ENCODE measurements around the gene CACNG4. TPM values are rescaled to one million over a fixed set of nuclear protein-coding genes. Genes with fewer than 3 reads are reported as not detected.

Gene CACNG4
- total RNA-seq, 3 donors from 2014 or later: 0.07 to 0.47 (median 0.26) TPM

- intact Hi-C loops (cut with DNase I, micrococcal nuclease): no loop called here
- TF ChIP-seq, protein P1, sequence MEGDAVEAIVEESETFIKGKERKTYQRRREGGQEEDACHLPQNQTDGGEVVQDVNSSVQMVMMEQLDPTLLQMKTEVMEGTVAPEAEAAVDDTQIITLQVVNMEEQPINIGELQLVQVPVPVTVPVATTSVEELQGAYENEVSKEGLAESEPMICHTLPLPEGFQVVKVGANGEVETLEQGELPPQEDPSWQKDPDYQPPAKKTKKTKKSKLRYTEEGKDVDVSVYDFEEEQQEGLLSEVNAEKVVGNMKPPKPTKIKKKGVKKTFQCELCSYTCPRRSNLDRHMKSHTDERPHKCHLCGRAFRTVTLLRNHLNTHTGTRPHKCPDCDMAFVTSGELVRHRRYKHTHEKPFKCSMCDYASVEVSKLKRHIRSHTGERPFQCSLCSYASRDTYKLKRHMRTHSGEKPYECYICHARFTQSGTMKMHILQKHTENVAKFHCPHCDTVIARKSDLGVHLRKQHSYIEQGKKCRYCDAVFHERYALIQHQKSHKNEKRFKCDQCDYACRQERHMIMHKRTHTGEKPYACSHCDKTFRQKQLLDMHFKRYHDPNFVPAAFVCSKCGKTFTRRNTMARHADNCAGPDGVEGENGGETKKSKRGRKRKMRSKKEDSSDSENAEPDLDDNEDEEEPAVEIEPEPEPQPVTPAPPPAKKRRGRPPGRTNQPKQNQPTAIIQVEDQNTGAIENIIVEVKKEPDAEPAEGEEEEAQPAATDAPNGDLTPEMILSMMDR (IDR thresholded peaks at IDR 0.05): no peak
- no peaks in the 10 kb centered on the region for H3K36me3 ChIP-seq (ENCODE audit: low read depth)
- H3K4me3 ChIP-seq: no peak overlapping the region
- no peak for ATAC-seq
- peaks cover 18% of the 10 kb centered on the region for H3K9me3 ChIP-seq
- no peak for DNase-seq
- peaks cover 13% of the 10 kb centered on the region for H3K4me1 ChIP-seq (ENCODE audit: low read depth)
Measured at GRCh38 chr17:67051837-67052236, 87.3 kb downstream of the CACNG4 start.

GRCh38 chr17:67052720-67053437 lies 88.4 kb downstream of the CACNG4 start:
- TF ChIP-seq, protein P1 (IDR thresholded peaks at IDR 0.05): no peak
- ATAC-seq (peak; percentile 23), DNase-seq (peak in 2 of 3 donors; percentile 51 to 61)
- Histone ChIP-seq H3K4me1 (ENCODE audit: low read depth) (peaks cover 12% of the 10 kb centered on the region), H3K36me3 (ENCODE audit: low read depth) (no peaks in the 10 kb centered on the region), H3K4me3 (no peak overlapping the region), H3K9me3 (peaks cover 16% of the 10 kb centered on the region)
- intact Hi-C loops (cut with DNase I, micrococcal nuclease): no loop called here

GRCh38 chr17:67053438-67054000 lies 89.0 kb downstream of the CACNG4 start:
- Histone ChIP-seq H3K4me1 (ENCODE audit: low read depth) (peaks cover 12% of the 10 kb centered on the region), H3K4me3 (no peak overlapping the region), H3K9me3 (peaks cover 12% of the 10 kb centered on the region), H3K36me3 (ENCODE audit: low read depth) (no peaks in the 10 kb centered on the region)
- no peak for ATAC-seq
- intact Hi-C loops (cut with DNase I, micrococcal nuclease): no loop called here
- TF ChIP-seq, protein P1 (IDR thresholded peaks at IDR 0.05): no peak
- DNase-seq: no peak

DNA sequence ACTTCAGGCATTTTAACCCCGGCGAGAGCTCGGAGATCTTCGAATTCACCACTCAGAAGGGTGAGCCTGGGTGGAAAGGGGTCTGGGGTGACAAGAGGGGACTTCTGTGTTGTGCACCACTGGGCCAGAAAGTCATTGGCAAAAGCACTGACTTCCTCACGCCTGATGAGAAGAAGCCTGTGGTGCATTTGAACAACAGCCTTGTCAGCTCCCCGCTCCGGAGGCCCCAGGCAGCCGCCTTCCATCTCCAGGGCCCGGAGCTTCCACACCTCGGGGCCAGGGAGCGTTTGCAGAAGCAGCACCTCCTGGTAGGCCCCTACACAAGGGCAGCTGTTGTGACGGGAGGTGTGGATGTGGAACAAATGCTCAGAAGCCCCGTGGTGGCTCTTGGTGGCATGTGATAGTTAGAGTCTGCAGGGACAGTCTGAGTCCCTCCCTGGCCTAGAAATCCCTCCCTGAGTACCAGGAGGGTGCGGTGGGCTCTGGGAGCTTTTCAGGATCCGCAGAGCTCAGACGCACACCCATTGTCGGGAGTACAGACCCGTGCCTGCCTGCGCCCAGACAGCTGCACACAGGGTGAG lies 89.6 kb downstream of the CACNG4 start:
- TF ChIP-seq, protein P1 (IDR thresholded peaks at IDR 0.05): no peak
- Histone ChIP-seq H3K36me3 (ENCODE audit: low read depth) (no peaks in the 10 kb centered on the region), H3K4me3 (no peak overlapping the region), H3K4me1 (ENCODE audit: low read depth) (peaks cover 12% of the 10 kb centered on the region), H3K9me3 (peaks cover 6% of the 10 kb centered on the region)
- ATAC-seq (no peak), DNase-seq (no peak)
- intact Hi-C loops (cut with DNase I, micrococcal nuclease): no loop called here

- ATAC-seq: no peak
- H3K4me3 ChIP-seq: no peak overlapping the region
- intact Hi-C loops (cut with DNase I, micrococcal nuclease): no loop called here
- H3K9me3 ChIP-seq: peaks cover 1% of the 10 kb centered on the region
- H3K36me3 ChIP-seq (ENCODE audit: low read depth): no peaks in the 10 kb centered on the region
- DNase-seq: no peak
- TF ChIP-seq, protein P1 (IDR thresholded peaks at IDR 0.05): no peak
- peaks cover 12% of the 10 kb centered on the region for H3K4me1 ChIP-seq (ENCODE audit: low read depth)
Measured at GRCh38 chr17:67054608-67055007, 90.1 kb downstream of the CACNG4 start.

Data from mucosa of descending colon (tissue), 3 donors.